SIG-M5 treated with dmso at 0.1 percent for 504 hours (cell line): Measurements from ENCODE around the gene INPP5B.
"Not testable (repeated sequence)": the region's sequence is repeated elsewhere in the genome, so short reads cannot be mapped to it uniquely, and the experiment has no call there.

Source experiments
- DNase-seq: peaks from one replicate; lab custom pipeline; 2025; ENCODE audit not compliant: unreplicated experiment; lab: John Stamatoyannopoulos, UW

Gene INPP5B

DNA sequence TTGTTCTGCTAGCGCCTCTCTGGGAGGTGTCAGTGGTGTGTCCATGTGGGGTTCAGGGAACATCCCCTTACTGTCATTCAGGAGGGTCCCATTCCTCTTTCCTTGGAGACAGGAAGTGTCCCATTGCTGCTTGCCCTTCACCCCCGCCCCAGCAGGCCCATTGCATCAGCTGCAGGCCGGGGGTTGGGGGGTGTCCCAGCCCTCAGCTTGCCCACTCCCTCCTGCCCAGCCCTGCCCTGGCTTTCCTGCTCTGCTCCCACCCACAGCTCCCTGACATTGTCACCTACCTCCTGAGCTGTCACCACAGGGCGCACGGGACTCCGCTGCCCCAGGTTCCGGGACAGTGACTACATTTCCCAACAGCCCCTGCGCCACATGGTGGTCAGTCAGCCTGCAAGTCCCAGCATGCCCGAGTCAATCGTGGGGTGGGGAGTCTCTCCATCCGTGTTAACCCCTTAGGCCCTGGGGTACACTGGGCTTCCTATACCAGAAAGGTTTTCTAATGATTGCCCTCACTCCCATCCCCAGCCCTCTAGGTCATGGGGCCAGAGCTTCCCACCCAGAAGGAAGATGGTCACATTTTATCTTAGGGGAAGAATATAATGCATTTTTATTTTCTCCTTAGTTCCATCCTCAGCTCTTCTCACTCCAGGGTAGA lies at the start of gene INPP5B:
Gene INPP5B, minus strand, starts transcription at position 351 of the 658 bp plus-strand sequence. CDS start 745 bp downstream, outside the sequence.
- DNase-seq = peak; percentile 75

DNA sequence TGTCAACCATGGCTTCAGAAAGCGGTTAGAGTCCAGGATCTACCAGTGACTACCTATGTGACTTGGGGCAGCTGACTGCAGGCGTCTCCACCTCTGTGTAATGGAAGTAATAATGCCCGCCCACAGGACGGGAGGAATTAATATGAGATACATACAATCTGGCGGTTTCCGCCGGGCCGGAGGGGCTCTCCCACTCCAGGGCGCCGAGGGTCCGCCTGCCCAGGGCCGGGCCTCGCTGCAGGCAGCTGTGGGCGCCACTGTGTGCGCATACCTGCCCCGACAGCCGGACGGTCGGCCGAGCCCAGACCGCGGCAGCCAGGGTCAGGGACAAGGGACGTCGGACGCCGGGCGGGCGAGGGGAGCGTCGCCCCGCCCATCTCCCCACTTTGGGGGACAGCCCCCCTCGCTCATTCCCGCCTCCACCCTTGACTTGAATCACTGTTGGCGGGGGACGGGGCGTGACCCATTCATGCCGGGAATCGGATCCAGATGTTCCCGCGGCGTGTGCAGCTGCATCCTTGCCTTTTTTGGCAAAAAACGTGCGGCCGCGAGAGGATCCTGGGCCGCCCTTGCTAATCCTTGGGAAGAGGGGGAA lies 49.0 kb upstream of the INPP5B start:
- no peak for DNase-seq

GRCh38 chr1:37994886-37995566 lies 48.2 kb upstream of the INPP5B start:
- DNase-seq = no peak

DNA sequence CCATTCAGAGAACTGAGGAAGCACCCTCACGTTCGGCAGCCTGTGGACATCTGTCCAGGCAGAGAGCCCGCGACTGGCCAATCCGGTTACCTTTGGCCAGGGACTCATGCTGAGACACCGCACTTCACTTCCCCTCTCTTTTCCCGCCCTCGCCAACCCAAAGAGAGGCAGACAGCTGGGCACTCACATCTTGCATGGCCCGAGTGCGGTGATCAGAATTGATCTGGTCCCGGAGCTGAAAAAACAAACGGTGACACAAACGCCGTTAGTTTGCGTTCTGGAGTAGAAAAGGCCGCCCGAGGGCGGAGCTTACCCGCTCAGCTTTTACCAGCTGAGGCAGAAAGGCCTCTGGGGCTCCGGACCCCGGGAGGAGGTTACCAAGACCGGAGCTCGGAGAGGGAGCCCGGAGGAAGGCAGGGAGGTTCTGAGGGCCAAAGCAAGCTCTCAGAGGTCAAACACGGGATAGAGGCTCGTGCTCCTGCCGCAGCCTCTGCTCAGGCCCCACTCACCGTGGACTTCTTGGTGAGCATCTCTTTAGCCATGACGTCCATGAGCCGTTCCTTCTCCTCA lies 42.6 kb upstream of the INPP5B start:
- peak; percentile 23 for DNase-seq

- DNase-seq = no peak
These were observed 40.8 kb upstream of the INPP5B start for GRCh38 chr1:37987679-37988078.

GRCh38 chr1:37983546-37983945 lies 36.7 kb upstream of the INPP5B start:
- DNase-seq = no peak

GRCh38 chr1:37978541-37978940 lies 31.7 kb upstream of the INPP5B start:
- no peak for DNase-seq

GRCh38 chr1:37975083-37975482 lies 28.2 kb upstream of the INPP5B start:
- peak; percentile 34 for DNase-seq

DNA sequence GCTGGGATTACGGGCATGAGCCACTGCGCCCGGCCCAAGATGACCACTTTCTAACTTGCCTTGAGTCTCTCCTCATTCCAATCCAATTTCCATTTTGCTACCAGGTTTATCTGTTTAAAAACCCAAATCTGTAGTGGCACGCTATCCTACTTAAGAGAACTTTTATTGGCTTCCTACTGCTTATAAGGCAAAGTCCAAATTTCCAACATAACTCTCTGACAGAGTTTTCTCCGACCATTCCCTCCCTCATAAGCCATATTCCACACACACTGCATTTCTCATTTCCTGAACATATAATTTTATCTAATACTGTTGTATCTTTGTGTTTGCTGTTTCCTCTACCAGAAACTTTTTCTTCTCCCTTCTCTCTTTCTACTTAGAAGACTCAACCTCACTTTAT lies 27.7 kb upstream of the INPP5B start:
- DNase-seq = no peak

- not testable (repeated sequence) for DNase-seq
These were observed 26.8 kb upstream of the INPP5B start for GRCh38 chr1:37973684-37974083.

GRCh38 chr1:37965301-37965700 lies 18.4 kb upstream of the INPP5B start:
- no peak for DNase-seq

DNA sequence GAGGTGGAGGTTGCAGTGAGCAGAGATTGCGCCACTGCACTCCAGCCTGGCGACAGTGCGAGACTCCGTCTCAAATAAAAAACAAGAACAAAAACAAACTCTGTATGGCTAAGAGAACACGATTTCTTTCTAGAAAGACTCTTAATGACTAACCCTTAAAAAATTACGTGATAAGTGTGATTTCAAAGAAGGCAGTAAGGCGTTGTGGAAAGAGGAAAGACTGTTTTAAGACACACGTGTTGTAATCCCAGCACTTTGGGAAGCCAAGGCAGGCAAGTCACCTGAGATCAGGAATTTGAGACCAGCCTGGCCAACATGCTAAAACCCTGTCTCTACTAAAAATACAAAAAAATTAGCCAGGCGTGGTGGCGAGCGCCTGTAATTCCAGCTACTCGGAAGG lies 17.3 kb upstream of the INPP5B start:
- not testable (repeated sequence) for DNase-seq

GRCh38 chr1:37958690-37959089 lies 11.8 kb upstream of the INPP5B start:
- no peak for DNase-seq

DNA sequence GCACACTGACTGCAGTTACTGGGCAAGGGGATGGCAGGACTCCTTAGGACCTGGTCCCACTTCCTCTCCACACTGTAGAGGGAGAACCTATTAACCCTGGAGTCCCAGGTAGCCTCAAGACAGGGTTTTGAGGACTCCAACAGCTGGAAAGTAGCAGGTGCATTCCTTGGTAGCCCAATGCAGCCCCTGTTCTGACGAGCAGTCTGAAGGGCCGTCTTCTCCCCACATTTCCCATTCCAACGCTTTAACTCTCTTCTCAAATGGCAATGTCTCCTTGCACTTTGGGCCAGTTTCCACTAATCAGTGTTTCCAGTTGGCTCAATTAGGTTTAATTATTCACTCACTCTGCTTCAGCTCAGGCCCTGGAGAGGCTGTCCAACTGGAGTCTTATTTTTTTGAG lies 8.8 kb upstream of the INPP5B start:
- no peak for DNase-seq

DNA sequence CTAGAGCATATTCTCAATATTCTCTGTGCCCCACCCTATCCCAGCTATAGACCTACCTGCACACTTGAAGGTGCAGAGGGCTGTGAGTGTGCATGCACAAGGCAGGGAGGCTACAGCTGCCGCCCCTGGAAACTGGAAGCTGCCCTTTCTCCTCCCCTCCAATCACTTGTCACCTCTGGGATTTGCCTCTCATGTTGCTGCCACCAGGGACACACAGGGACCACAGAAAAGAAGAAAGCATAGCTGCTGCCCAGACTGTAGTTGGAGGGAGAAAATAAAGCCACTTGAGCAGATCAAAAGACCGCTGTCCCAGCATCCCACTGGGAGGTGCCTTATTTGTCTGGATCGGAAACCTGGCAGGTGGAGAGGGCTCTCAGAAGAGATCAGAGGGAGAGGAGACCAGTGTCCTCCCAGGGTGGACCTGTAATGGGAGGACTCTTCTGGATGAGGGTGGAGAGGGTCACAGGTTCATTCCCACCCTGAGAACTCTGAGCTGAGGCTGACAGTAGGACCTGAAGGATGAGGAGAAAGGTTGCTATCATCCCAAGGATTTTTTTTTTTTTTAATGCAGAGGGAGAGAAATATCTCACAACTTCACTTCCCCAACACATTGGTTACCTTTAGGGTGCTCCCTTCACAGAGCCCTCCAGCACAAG lies 7.6 kb upstream of the INPP5B start:
- DNase-seq = no peak

GRCh38 chr1:37952738-37953137 lies 5.9 kb upstream of the INPP5B start:
- no peak for DNase-seq

GRCh38 chr1:37951783-37952624 lies 5.2 kb upstream of the INPP5B start:
- DNase-seq = no peak

- peak; percentile 45 for DNase-seq
These were observed 4.4 kb upstream of the INPP5B start for GRCh38 chr1:37951041-37951782.

- no peak for DNase-seq
These were observed 2.8 kb upstream of the INPP5B start for GRCh38 chr1:37949524-37950152.
